ENCODE measurements around the gene GSTT2B. TPM values are rescaled to one million over a fixed set of nuclear protein-coding genes. Genes with fewer than 3 reads are reported as not detected.

GSTT2B gene
- polyA plus RNA-seq, 3 donors = 0.25 to 0.72 TPM; not detected in 1

DNA sequence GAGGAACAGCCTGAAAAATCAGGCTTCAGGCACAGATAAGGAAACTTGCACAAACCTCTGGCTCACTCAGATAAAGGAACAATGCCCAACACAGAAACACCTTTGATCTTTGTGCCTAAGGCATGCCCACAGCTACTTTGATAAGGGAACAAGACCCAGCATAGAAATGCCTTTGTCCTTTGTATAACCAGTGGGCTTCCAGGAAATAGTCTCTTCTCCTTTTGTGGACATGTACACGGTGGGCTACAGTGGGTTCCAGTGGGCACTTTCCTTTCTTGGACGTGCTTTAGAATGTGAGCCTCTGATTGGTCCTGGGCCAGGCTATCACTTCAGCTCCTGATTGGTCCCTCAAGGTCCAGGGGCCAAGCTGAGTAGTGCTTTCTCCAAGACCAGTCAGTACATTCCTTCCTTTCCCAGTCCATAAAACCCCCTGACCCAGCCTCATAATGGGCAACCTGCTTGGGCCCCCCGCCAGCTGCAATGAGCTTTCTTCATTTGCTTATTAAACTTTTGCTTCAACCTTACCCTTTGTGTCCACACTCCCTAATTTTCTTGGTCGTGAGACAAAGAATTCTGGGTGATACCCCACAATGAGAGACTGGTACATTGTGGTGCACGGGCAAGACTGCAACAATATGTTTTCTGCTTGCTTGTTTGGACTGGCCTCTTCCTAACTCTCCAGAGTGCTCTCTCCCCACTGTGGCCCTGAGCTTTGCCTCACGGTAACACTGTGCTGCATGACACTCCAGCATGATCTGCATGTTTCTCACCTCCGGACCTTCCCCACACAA is 48.4 kb upstream of the GSTT2B start:
- H3K4me1 ChIP-seq (ENCODE audit: control insufficient read depth in 1 of 2, insufficient read depth in 2 of 2, low read length in 2 of 2) = peaks cover 11 to 12% of the 10 kb centered on the region in 2 donors
- H3K9ac ChIP-seq (ENCODE audit: insufficient read depth, low read length, poor library complexity, severe bottlenecking) = no peak overlapping the region
- DNase-seq = no peak
- H3K27me3 ChIP-seq (ENCODE audit: control insufficient read depth in 2 of 2, insufficient read depth in 2 of 2, low read length in 2 of 2) = no peaks in the 10 kb centered on the region
- no peak overlapping the region for H3K27ac ChIP-seq (ENCODE audit: low read depth in 1 of 2, low read length in 2 of 2)
- no peaks in the 10 kb centered on the region for H3K36me3 Mint-ChIP-seq
- H3K79me2 ChIP-seq (ENCODE audit: insufficient read depth, low read length) = peaks cover 28% of the 10 kb centered on the region
- intact Hi-C loops (cut with micrococcal nuclease) = loop anchor here (5.0 kb wide), 2 partner anchors 72 to 222 kb away; partner anchors contain the start of gene SMARCB1 (in 1 of the 2)
- H3K9me3 ChIP-seq (replicated peaks in 1 of 2; ENCODE audit: control insufficient read depth in 1 of 2, insufficient read depth in 1 of 2, low read length in 2 of 2) = no peaks in the 10 kb centered on the region
- TF ChIP-seq, protein P1, sequence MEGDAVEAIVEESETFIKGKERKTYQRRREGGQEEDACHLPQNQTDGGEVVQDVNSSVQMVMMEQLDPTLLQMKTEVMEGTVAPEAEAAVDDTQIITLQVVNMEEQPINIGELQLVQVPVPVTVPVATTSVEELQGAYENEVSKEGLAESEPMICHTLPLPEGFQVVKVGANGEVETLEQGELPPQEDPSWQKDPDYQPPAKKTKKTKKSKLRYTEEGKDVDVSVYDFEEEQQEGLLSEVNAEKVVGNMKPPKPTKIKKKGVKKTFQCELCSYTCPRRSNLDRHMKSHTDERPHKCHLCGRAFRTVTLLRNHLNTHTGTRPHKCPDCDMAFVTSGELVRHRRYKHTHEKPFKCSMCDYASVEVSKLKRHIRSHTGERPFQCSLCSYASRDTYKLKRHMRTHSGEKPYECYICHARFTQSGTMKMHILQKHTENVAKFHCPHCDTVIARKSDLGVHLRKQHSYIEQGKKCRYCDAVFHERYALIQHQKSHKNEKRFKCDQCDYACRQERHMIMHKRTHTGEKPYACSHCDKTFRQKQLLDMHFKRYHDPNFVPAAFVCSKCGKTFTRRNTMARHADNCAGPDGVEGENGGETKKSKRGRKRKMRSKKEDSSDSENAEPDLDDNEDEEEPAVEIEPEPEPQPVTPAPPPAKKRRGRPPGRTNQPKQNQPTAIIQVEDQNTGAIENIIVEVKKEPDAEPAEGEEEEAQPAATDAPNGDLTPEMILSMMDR (IDR thresholded peaks at IDR 0.05) = no peak
- H3K27me3 Mint-ChIP-seq (ENCODE audit: low read depth in 3 of 3) = peaks cover 0 to 1% (median 0%) of the 10 kb centered on the region in 3 donors
- no peaks in the 10 kb centered on the region for H4K20me1 ChIP-seq (ENCODE audit: insufficient read depth, low read length)
- H3K9me3 Mint-ChIP-seq = peaks cover 0 to 3% (median 0%) of the 10 kb centered on the region in 7 donors
- H3K36me3 ChIP-seq (replicated peaks in 1 of 2; ENCODE audit: control insufficient read depth in 1 of 2, insufficient read depth in 2 of 2, low read length in 2 of 2) = no peaks in the 10 kb centered on the region
- H3K4me3 Mint-ChIP-seq = no peak overlapping the region
- H3K4me1 Mint-ChIP-seq = peaks cover 14% of the 10 kb centered on the region
- no peak overlapping the region for H2AFZ ChIP-seq (ENCODE audit: insufficient read depth, low read depth, low read length, poor library complexity, severe bottlenecking)
- no peak overlapping the region for H3K4me2 ChIP-seq (replicated peaks; ENCODE audit: extremely low read depth, low read length, poor library complexity, severe bottlenecking)
- 95% methylated on average over 6 of the region's 7 CpGs for WGBS (ENCODE audit: insufficient coverage)
- no peak overlapping the region for H3K4me3 ChIP-seq (replicated peaks in 1 of 3; ENCODE audit: low read depth in 2 of 3, low read length in 3 of 3)
- H3K27ac Mint-ChIP-seq = no peak overlapping the region

DNA sequence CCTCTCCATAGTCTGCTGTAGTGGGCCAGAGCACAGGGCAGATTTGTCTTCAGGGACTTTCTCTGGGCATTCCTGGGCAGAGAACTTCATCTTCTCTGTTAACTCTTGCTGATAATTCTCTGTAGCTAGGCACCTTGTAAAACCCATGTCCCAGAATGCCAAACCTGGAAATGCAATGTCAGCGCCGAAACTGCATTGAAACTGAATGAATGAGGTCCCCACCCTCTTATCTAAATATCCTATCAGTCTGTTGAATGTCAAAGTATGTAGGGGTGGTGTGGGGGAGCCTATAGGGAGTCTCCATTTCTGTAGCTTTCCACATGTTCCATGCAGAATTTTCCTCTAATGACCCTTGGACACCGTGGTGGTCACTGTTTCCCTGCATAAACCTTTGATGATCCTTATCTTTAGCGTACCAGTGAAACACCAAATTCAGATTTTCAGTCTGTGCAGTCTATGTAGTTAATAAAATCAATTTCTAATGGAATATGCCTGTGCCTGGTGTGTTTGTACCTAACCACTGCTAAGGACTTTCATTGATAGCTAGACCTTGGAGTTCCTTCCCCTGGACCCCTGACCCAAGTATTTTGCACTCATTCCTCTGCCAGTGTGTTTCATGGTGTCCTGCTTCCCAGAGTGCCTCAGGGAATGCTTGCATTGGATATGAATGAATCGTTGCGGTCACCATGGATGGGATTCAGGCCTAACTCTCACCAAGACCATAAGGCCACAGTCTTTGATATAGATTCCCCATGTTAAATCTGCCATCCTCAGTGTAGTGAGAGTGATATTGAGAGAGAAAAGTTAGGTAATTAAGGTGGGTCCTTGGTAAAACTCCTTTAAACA is 47.6 kb upstream of the GSTT2B start:
- no peak overlapping the region for H3K27ac Mint-ChIP-seq
- Histone ChIP-seq H3K36me3 (replicated peaks in 1 of 2; ENCODE audit: control insufficient read depth in 1 of 2, insufficient read depth in 2 of 2, low read length in 2 of 2) (no peaks in the 10 kb centered on the region), H2AFZ (ENCODE audit: insufficient read depth, low read depth, low read length, poor library complexity, severe bottlenecking) (no peak overlapping the region), H3K4me1 (ENCODE audit: control insufficient read depth in 1 of 2, insufficient read depth in 2 of 2, low read length in 2 of 2) (peaks cover 11 to 12% of the 10 kb centered on the region in 2 donors), H3K27me3 (ENCODE audit: control insufficient read depth in 2 of 2, insufficient read depth in 2 of 2, low read length in 2 of 2) (no peaks in the 10 kb centered on the region), H3K9ac (ENCODE audit: insufficient read depth, low read length, poor library complexity, severe bottlenecking) (no peak overlapping the region), H3K9me3 (replicated peaks in 1 of 2; ENCODE audit: control insufficient read depth in 1 of 2, insufficient read depth in 1 of 2, low read length in 2 of 2) (no peaks in the 10 kb centered on the region), H3K4me3 (replicated peaks in 1 of 3; ENCODE audit: low read depth in 2 of 3, low read length in 3 of 3) (no peak overlapping the region), H3K27ac (ENCODE audit: low read depth in 1 of 2, low read length in 2 of 2) (no peak overlapping the region), H3K79me2 (ENCODE audit: insufficient read depth, low read length) (peaks cover 23% of the 10 kb centered on the region), H4K20me1 (ENCODE audit: insufficient read depth, low read length) (no peaks in the 10 kb centered on the region), H3K4me2 (replicated peaks; ENCODE audit: extremely low read depth, low read length, poor library complexity, severe bottlenecking) (no peak overlapping the region)
- TF ChIP-seq, protein P1 (IDR thresholded peaks at IDR 0.05) = no peak
- H3K4me3 Mint-ChIP-seq = no peak overlapping the region
- intact Hi-C loops (cut with micrococcal nuclease) = loop anchor here in 1 of 2 donors (5.0 kb wide), 1 partner anchor 71 kb away; no protein-coding TSS in a partner anchor
- DNase-seq = no peak
- H3K27me3 Mint-ChIP-seq (ENCODE audit: low read depth in 3 of 3) = peaks cover 0 to 1% (median under 1%) of the 10 kb centered on the region in 3 donors
- H3K36me3 Mint-ChIP-seq = no peaks in the 10 kb centered on the region
- peaks cover 14% of the 10 kb centered on the region for H3K4me1 Mint-ChIP-seq
- H3K9me3 Mint-ChIP-seq = peaks cover 0 to 3% (median 0%) of the 10 kb centered on the region in 7 donors
- WGBS (ENCODE audit: insufficient coverage) = 100% methylated on average over 2 of the region's 6 CpGs

All from CD14-positive monocyte (primary cell).